Activated naive CD8-positive, alpha-beta T cell treated with anti-CD3 and anti-CD28 coated beads, Interleukin-2, amount 50 U/mL, for 24 hours (primary cell): Measurements from ENCODE around the gene FAM163B.

Experiments
- ATAC-seq: fragments of 150-1000 bp; cut with Tn5 transposase; one replicate; pipeline ENCODE4 v1.10.0; 2021
- DNase-seq: peaks from one replicate; pipeline ENCODE4 v3.0.0; 2021
- H3K27ac Mint-ChIP-seq: one replicate; pipeline ENCODE4 v1.8.0; 2021; ENCODE audit warnings: mild to moderate bottlenecking, mixed read lengths
- H3K27me3 Mint-ChIP-seq: one replicate; pipeline ENCODE4 v1.8.0; 2021; ENCODE audit warnings: mixed read lengths
- H3K36me3 Mint-ChIP-seq: one replicate; pipeline ENCODE4 v1.8.0; 2021; ENCODE audit warnings: low read depth, mixed read lengths
- H3K4me1 Mint-ChIP-seq: one replicate; pipeline ENCODE4 v1.8.0; 2021; ENCODE audit warnings: mixed read lengths
- H3K4me3 Mint-ChIP-seq: one replicate; pipeline ENCODE4 v1.8.0; 2021; ENCODE audit warnings: mild to moderate bottlenecking, moderate library complexity, mixed read lengths
- H3K9me3 Mint-ChIP-seq: one replicate; pipeline ENCODE4 v1.8.0; 2021; ENCODE audit warnings: mixed read lengths

The FAM163B gene

DNA sequence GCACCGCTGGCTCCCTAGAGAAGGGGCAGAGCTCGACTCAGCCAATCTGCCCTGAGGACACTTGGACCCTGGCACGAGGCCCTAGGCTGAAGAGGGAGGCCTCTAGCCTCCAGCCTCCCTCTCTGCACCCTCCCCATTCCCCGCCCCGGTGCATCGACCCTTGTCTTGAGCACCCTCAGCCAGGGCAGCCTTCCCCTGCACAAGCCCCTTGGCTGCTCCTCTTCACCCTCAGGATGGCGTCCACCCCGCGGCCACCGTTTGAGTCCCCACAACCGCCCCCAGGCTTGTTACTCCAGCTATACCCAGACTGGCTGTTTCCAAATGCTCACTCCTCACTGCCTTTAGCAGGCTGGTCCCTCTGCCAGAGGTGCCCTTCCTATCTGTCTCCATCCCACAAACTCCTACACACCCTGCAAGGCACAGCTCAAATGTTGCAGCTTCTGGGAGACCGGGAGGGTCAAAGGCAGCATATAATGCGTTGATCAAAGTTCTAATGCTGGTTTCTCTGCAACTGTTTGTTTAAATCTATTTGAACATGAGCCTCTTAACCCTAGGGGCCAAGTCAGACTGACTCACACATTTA, 6.5 kb upstream of the FAM163B start:
- no peak overlapping the region for H3K27ac Mint-ChIP-seq
- H3K36me3 Mint-ChIP-seq: no peaks in the 10 kb centered on the region
- ATAC-seq (no peak), DNase-seq (no peak)
- H3K4me3 Mint-ChIP-seq: no peak overlapping the region
- H3K4me1 Mint-ChIP-seq: peaks cover 17% of the 10 kb centered on the region
- H3K9me3 Mint-ChIP-seq: no peaks in the 10 kb centered on the region
- H3K27me3 Mint-ChIP-seq: peaks cover 19% of the 10 kb centered on the region

DNA sequence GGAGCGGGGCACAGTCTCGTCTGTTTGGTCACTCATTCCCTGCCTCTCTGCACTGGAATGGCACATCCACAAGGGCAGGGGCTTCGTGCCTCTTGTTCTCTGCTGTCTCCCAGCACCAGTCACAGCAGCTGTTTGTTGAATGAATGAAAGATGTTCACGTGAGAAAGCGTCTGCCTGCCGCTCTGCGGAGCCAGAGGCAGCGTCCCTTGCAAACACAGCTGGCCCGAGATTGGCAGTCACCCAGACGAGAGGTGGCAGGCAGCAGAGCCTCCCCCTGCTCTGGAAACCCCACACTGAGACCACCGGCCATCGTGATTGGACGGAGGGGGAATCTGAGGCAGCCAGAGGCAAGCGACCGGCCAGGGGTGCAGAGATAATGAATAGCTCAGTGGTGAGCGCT, 6.0 kb upstream of the FAM163B start:
- ATAC-seq (no peak), DNase-seq (no peak)
- Mint-ChIP-seq H3K27ac (no peak overlapping the region), H3K4me3 (no peak overlapping the region), H3K4me1 (peaks cover 14% of the 10 kb centered on the region), H3K9me3 (no peaks in the 10 kb centered on the region), H3K36me3 (no peaks in the 10 kb centered on the region), H3K27me3 (peaks cover 24% of the 10 kb centered on the region)

DNA sequence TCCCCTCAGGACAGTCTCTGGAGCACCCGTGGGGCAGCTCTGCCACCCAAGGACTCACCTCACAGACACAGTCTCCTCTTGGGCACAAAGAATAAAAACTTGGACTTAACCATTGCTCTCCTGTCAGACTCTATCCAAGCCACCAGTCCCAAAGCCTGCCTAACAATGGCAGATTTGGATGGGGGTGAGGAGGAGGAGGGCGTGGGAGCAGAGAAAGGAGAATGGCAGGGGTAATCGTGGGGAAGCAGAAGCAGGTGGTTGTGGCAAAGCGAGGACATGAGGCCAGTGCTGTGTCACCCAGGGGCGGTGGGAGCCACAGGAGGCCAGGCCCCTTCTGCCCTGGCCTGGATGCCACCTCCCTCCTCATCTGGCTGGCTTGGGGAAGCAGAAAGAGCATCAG, 5.5 kb upstream of the FAM163B start:
- H3K4me1 Mint-ChIP-seq: peaks cover 10% of the 10 kb centered on the region
- no peak overlapping the region for H3K4me3 Mint-ChIP-seq
- H3K36me3 Mint-ChIP-seq: no peaks in the 10 kb centered on the region
- H3K27me3 Mint-ChIP-seq: peaks cover 28% of the 10 kb centered on the region
- ATAC-seq (no peak), DNase-seq (no peak)
- no peak overlapping the region for H3K27ac Mint-ChIP-seq
- no peaks in the 10 kb centered on the region for H3K9me3 Mint-ChIP-seq

DNA sequence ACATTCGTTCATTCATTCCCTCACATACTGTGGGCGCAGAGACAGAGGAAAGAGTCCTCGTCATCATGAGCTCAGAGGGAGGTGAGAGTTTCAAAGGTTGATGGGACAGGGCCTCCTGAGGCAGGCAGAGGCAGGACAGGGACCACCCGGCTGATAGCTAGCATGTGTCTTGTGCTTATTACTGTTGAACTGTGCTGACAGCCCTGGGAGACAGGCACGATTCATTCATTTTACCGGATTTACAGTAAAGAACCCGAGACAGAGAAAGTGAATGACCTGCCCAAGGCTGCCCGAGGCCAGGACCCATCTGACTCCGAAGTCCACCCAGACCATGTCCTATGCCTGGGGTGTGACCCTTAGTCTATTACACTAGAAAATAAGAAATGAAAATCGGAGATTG, 4.9 kb upstream of the FAM163B start:
- no peak overlapping the region for H3K27ac Mint-ChIP-seq

DNA sequence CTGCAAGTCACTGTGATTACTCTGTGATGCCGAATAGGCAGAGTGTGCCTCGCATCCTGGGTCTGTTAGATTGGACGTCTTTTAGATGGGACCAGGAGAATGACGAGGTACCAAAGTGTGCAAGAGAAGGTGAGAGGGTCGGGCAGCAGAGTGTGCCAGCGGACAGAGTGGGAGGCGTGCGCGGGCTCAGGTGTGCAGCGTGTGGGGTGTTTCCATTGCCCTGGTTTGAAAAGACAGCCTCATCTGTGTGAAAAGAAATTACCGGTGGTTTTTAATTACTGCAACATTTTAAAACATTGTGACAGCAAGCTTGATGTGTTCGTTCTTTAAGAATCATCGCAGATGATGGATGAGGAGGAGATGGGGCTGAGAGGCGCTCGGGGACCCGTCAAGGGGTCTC, 4.2 kb upstream of the FAM163B start:
- ATAC-seq: no peak
- Mint-ChIP-seq H3K4me1 (peaks cover 2% of the 10 kb centered on the region), H3K4me3 (no peak overlapping the region), H3K9me3 (no peaks in the 10 kb centered on the region), H3K27me3 (peaks cover 32% of the 10 kb centered on the region), H3K27ac (no peak overlapping the region), H3K36me3 (no peaks in the 10 kb centered on the region)
- no peak for DNase-seq

More for the DNA sequence above, 4.9 kb upstream of the FAM163B start:
- H3K4me1 Mint-ChIP-seq: peaks cover 6% of the 10 kb centered on the region
- H3K9me3 Mint-ChIP-seq: no peaks in the 10 kb centered on the region
- H3K36me3 Mint-ChIP-seq: no peaks in the 10 kb centered on the region
- peaks cover 31% of the 10 kb centered on the region for H3K27me3 Mint-ChIP-seq
- no peak for DNase-seq
- no peak overlapping the region for H3K4me3 Mint-ChIP-seq
- ATAC-seq: no peak

DNA sequence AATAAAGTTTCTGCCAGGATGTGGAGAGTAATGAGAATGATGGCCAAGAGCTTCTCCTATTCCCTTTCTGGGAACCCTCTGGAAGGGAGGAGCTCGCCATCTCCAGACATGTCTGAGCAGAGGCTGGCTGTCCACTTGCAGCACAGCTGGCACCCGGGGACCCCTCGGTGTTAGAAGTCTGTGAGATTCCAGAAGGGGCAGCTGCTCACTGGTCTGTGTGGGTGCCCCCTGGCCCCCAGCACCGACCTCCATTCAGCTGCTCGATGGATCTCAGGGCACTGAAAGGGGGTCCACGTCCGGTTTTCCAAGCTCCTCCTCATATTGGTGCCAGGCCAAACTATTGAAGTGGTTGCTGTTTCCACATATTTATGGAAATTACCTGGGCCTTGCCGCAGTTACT, 3.6 kb upstream of the FAM163B start:
- H3K27ac Mint-ChIP-seq: no peak overlapping the region
- ATAC-seq (no peak), DNase-seq (no peak)
- H3K4me1 Mint-ChIP-seq: peaks cover 2% of the 10 kb centered on the region
- no peaks in the 10 kb centered on the region for H3K36me3 Mint-ChIP-seq
- no peak overlapping the region for H3K4me3 Mint-ChIP-seq
- H3K27me3 Mint-ChIP-seq: peaks cover 38% of the 10 kb centered on the region
- H3K9me3 Mint-ChIP-seq: no peaks in the 10 kb centered on the region

DNA sequence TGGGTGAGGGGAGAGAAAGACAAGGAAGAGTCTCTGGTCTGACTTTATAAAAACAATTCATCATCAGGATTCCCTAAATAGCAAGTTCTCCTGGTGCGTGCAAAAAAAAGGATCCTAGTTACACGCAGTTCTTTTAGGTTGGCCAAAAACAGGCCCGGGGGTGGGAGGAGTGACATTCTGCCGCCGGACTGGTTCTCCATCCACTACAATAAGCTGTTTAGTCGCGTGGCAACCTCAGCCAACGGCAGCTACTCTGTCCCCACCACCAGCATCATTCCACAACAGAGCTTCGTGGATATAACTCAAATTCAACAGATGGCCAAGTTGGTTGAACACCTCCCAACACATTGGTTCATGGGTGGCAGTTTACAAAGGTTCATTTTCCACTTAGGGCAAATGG, 2.9 kb upstream of the FAM163B start:
- Mint-ChIP-seq H3K9me3 (no peaks in the 10 kb centered on the region), H3K4me1 (peaks cover 2% of the 10 kb centered on the region), H3K27me3 (peaks cover 39% of the 10 kb centered on the region), H3K36me3 (no peaks in the 10 kb centered on the region), H3K27ac (no peak overlapping the region), H3K4me3 (no peak overlapping the region)
- ATAC-seq (no peak), DNase-seq (no peak)

DNA sequence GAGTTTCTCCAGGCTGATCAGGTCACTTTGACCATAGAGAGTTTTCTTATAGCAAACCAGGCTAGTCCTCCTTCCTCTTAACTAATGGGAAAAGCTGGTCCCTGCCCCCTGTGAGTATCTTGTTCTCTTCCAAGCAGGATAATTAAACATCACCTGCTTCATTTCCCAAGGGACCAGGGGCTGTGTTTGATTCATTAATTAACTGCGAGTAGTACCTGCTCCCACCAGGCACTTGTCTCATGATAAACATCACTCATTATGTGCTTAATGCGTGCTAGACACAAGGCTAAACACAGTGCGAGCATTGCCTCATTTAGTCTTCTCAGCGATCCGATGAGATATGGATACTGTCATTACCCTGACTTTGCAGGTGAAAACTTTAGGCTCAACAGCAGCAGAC, 1.7 kb upstream of the FAM163B start:
- no peak for DNase-seq
- H3K27ac Mint-ChIP-seq: no peak overlapping the region
- peaks cover 2% of the 10 kb centered on the region for H3K4me1 Mint-ChIP-seq
- H3K4me3 Mint-ChIP-seq: no peak overlapping the region
- H3K27me3 Mint-ChIP-seq: peaks cover 47% of the 10 kb centered on the region
- no peaks in the 10 kb centered on the region for H3K9me3 Mint-ChIP-seq
- ATAC-seq: no peak
- no peaks in the 10 kb centered on the region for H3K36me3 Mint-ChIP-seq

DNA sequence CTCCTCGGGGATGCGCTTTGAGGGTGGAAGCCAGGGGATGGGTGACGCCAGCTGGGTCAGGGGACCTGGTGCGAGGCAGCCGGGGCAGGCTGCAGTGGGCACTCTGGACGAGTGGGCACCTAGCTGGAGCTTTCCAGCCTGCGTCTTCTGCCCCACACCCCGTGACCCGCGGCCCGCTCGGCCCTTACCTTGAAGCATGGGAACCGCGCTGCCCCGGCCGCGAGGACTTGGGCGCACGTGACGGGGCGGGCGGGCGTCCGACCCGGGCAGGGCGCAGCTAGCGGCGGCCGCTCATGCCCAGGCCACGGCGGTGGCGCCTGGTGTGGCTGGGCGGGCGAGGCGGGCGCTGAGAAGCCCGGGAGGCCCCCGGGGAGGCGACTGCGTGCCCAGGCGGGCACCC, 300 bp downstream of the FAM163B start:
- H3K36me3 Mint-ChIP-seq: no peaks in the 10 kb centered on the region
- peaks cover 48% of the 10 kb centered on the region for H3K27me3 Mint-ChIP-seq
- no peaks in the 10 kb centered on the region for H3K9me3 Mint-ChIP-seq
- H3K27ac Mint-ChIP-seq: no peak overlapping the region
- DNase-seq (no peak), ATAC-seq (no peak)
- peaks cover 8% of the 10 kb centered on the region for H3K4me1 Mint-ChIP-seq
- no peak overlapping the region for H3K4me3 Mint-ChIP-seq

DNA sequence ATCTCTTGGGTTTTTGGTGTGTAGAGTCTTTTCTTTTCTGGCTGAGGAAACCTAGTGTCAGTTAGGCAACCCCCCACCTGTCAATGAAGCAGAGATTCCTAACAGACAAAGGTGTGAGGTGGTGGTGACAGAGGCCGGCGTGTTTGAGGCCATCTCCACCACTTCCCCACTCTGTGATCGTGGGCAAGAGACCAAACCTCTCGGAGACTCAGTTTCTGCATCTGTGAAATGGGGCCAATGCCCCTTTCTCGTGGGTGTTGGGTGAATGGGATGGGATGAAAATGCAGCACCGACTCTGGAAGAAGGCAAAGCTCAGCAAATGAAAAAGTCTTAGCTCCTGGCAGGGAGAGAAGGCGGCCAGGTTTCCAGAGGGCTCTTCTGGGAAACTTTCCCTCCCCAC, 807 bp downstream of the FAM163B start:
- no peaks in the 10 kb centered on the region for H3K36me3 Mint-ChIP-seq
- H3K9me3 Mint-ChIP-seq: no peaks in the 10 kb centered on the region
- DNase-seq (no peak), ATAC-seq (no peak)
- H3K4me3 Mint-ChIP-seq: no peak overlapping the region
- H3K4me1 Mint-ChIP-seq: peaks cover 8% of the 10 kb centered on the region
- H3K27ac Mint-ChIP-seq: no peak overlapping the region
- peaks cover 48% of the 10 kb centered on the region for H3K27me3 Mint-ChIP-seq

DNA sequence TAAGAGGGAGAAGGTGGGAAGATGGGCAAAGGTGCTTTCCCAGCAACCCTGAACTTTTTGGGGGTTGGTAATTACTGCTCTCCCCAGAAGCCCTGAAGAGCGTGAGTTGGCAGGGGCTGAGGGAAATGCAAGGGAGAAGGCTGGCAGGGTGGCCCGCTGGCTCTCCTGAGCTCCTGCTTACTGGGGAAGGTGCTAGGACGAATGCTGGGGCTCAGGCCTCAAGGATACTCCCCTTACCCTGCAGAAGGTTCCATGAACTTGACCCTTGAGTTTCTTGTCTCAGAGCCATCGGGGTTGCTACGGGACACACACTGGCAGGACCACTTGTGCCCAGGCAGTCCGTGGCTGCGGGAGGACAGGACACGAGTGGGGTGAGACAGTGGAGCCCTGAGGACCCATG, 1.2 kb downstream of the FAM163B start:
- peaks cover 8% of the 10 kb centered on the region for H3K4me1 Mint-ChIP-seq
- H3K27me3 Mint-ChIP-seq: peaks cover 45% of the 10 kb centered on the region
- DNase-seq: no peak
- no peak for ATAC-seq
- H3K4me3 Mint-ChIP-seq: no peak overlapping the region
- no peak overlapping the region for H3K27ac Mint-ChIP-seq
- H3K9me3 Mint-ChIP-seq: no peaks in the 10 kb centered on the region
- H3K36me3 Mint-ChIP-seq: no peaks in the 10 kb centered on the region

DNA sequence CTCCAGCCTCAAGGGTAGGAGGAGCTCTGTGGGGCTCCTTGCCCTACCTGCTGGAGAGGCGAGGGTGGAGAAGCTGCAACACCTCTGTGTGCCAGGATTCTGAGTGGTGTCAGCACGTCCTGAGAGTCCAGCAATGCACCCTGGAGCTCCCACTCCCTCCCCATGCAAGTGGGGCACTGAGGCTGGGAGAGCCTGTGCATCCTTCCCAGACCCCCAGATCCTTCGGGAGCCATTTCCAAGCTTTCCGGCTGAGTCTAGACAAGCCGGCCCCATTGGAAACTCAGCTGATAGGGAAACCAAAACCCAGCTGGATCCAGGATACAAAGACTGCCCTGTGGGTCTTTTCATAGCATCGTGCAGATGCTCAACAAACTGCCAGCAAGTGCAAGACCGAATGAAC, 1.8 kb downstream of the FAM163B start:
- H3K4me3 Mint-ChIP-seq: no peak overlapping the region
- ATAC-seq: no peak
- H3K27ac Mint-ChIP-seq: no peak overlapping the region
- H3K36me3 Mint-ChIP-seq: no peaks in the 10 kb centered on the region
- H3K27me3 Mint-ChIP-seq: peaks cover 45% of the 10 kb centered on the region
- no peak for DNase-seq
- H3K9me3 Mint-ChIP-seq: no peaks in the 10 kb centered on the region
- peaks cover 8% of the 10 kb centered on the region for H3K4me1 Mint-ChIP-seq

DNA sequence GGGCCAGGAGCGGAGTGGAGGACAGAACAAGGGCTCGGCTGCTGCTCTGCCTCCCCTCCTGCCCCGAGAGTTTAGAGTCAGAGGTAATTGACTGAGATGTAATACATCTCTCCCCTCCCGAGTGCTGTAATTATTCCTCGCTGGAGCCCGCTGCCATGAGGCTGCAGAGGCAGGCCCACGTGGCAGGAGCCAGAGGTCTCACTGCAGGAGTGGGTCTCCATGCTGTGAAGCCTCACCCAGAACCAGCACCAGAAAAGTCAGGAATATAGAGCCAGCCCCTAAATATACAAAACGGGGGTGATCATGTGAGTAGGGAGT, 2.5 kb downstream of the FAM163B start:
- no peak overlapping the region for H3K27ac Mint-ChIP-seq
- H3K36me3 Mint-ChIP-seq: no peaks in the 10 kb centered on the region
- DNase-seq (no peak), ATAC-seq (no peak)
- H3K27me3 Mint-ChIP-seq: peaks cover 42% of the 10 kb centered on the region
- no peaks in the 10 kb centered on the region for H3K9me3 Mint-ChIP-seq
- peaks cover 8% of the 10 kb centered on the region for H3K4me1 Mint-ChIP-seq
- H3K4me3 Mint-ChIP-seq: no peak overlapping the region

DNA sequence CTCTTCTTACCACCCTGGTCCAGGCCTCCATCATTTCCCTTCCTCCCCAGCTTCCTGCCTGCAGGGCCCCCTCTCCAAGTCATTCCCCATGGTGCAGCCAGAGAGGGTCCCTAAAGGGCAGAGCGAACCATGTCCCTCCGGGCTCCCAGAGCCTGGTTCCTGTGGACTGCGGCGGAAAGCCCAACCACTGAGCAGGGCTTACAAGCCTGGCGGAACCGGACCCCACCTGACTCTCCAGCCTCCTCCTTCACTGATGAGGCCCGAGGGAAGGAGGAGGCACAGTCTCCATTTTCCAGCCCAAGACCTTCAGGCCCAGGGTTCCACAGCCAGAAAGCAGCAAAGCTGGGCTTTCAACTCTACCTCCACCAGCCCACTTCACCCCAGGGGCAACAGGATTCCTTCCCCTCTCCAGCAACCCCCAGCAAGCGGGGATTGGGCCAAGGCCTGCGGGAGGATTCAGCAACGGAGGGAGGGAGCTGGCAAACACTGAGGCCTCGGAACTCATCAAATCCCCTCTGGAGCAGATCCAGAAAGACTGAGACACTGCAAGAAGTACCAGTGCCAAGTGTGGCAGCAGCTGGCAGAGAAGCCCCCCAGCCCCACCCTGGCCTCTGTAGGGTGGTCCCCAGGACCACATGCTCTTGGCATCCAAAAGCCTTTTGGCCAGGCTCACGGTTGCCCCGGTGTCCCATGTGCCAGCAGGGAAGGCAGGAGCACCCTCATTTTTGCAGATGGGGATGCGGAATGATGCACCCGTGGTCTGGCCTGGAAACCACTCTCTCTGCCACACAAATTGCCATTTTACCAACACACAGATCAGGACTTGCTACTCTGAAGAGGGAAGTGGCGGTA, 3.1 kb downstream of the FAM163B start:
- H3K9me3 Mint-ChIP-seq: no peaks in the 10 kb centered on the region
- H3K36me3 Mint-ChIP-seq: no peaks in the 10 kb centered on the region
- H3K4me1 Mint-ChIP-seq: peaks cover 8% of the 10 kb centered on the region
- ATAC-seq (no peak), DNase-seq (no peak)
- no peak overlapping the region for H3K27ac Mint-ChIP-seq
- H3K4me3 Mint-ChIP-seq: no peak overlapping the region
- peaks cover 36% of the 10 kb centered on the region for H3K27me3 Mint-ChIP-seq

DNA sequence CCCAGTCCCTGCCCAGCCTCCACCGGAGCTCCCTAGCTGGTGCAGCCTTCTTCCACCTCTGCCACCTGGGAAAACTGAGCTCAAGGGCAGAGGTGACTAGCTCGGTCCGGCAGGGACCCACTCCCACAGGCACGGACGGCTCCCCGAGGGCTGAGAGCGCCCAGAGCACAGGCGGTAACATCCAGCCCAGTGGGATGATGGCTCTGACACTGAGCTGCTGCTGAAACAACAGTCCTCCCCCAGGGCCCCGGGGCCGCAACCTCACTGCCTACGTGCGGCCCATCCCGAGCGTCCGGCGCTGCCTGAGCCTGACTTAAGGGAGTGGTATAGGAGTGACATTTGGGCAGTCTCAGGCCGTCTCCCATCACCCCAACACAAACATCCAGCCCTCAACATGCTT, 3.7 kb downstream of the FAM163B start:
- Mint-ChIP-seq H3K4me1 (peaks cover 8% of the 10 kb centered on the region), H3K36me3 (no peaks in the 10 kb centered on the region), H3K4me3 (no peak overlapping the region), H3K27ac (no peak overlapping the region), H3K27me3 (peaks cover 29% of the 10 kb centered on the region), H3K9me3 (no peaks in the 10 kb centered on the region)
- DNase-seq (no peak), ATAC-seq (no peak)
